Mesothelial cell of epicardium (in vitro differentiated cells): ENCODE results near the gene ALOX15B. TPM values are rescaled to one million over a fixed set of nuclear protein-coding genes. Genes with fewer than 3 reads are reported as not detected.

ENCODE experiments used
- DNase-seq, 2 experiments: peaks; one replicate each; pipeline ENCODE4 v3.0.0; 2021; ENCODE audit warnings: low spot score in 2 of 2; ENCODE audit not compliant: unreplicated experiment in 2 of 2
- H3K27ac Mint-ChIP-seq: 2 replicates; pipeline ENCODE4 v1.8.0; 2021; ENCODE audit warnings: mixed read lengths
- H3K27me3 Mint-ChIP-seq: 2 replicates; pipeline ENCODE4 v1.8.0; 2021; ENCODE audit warnings: low read depth, mixed read lengths
- H3K36me3 Mint-ChIP-seq: 2 replicates; pipeline ENCODE4 v1.8.0; 2021; ENCODE audit warnings: mixed read lengths
- H3K4me1 Mint-ChIP-seq: 2 replicates; pipeline ENCODE4 v1.8.0; 2021; ENCODE audit warnings: mixed read lengths
- H3K4me3 Mint-ChIP-seq: 2 replicates; pipeline ENCODE4 v1.8.0; 2021; ENCODE audit warnings: mild to moderate bottlenecking, moderate library complexity, mixed read lengths
- H3K9me3 Mint-ChIP-seq: 2 replicates; pipeline ENCODE4 v1.8.0; 2021; ENCODE audit warnings: mixed read lengths
- total RNA-seq: library from RNA; stranded (reverse); gene quantifications from 3 replicates; pipeline ENCODE4 v1.2.1, GENCODE V29; 2021
- TF ChIP-seq, protein P1 (sequence below): fragments of 200-600 bp; sonication (generic); IDR thresholded peaks from one replicate; pipeline ENCODE4 v1.5.0; 2021; ENCODE audit warnings: antibody characterized with exemption; ENCODE audit not compliant: unreplicated experiment

ALOX15B gene
- total RNA-seq, 1 donor from 2014 or later = not detected

GRCh38 chr17:8003594-8004181, 35.2 kb upstream of the ALOX15B start:
- TF ChIP-seq, protein P1, sequence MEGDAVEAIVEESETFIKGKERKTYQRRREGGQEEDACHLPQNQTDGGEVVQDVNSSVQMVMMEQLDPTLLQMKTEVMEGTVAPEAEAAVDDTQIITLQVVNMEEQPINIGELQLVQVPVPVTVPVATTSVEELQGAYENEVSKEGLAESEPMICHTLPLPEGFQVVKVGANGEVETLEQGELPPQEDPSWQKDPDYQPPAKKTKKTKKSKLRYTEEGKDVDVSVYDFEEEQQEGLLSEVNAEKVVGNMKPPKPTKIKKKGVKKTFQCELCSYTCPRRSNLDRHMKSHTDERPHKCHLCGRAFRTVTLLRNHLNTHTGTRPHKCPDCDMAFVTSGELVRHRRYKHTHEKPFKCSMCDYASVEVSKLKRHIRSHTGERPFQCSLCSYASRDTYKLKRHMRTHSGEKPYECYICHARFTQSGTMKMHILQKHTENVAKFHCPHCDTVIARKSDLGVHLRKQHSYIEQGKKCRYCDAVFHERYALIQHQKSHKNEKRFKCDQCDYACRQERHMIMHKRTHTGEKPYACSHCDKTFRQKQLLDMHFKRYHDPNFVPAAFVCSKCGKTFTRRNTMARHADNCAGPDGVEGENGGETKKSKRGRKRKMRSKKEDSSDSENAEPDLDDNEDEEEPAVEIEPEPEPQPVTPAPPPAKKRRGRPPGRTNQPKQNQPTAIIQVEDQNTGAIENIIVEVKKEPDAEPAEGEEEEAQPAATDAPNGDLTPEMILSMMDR = no peak
- no peak overlapping the region for H3K27ac Mint-ChIP-seq
- H3K4me3 Mint-ChIP-seq = peak overlapping the region; percentile 28
- peaks cover 76% of the 10 kb centered on the region for H3K27me3 Mint-ChIP-seq
- no peak for DNase-seq
- no peaks in the 10 kb centered on the region for H3K36me3 Mint-ChIP-seq
- H3K9me3 Mint-ChIP-seq = no peaks in the 10 kb centered on the region
- H3K4me1 Mint-ChIP-seq = no peaks in the 10 kb centered on the region

- no peaks in the 10 kb centered on the region for H3K4me1 Mint-ChIP-seq
Measured at GRCh38 chr17:8004899-8005298, 34.0 kb upstream of the ALOX15B start.

DNA sequence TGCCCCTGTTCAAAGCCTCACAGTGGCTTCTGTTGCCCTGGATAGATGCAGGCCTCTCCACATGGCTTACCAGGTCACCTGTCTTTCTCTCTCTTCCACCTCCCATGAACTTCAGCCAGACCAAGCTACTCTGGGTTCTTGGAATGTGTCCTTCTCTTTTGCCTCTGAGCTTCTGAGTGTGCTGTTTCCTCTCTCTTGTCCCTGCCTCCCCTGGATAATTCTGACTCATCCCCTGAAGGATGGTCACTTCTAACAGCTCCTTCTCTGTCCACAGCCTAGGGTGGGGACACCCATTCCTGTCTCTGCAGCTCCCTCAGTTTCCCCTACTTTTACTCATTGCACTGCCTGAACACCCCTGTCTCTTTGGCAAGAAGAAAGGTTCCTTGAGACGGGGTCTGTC, 33.5 kb upstream of the ALOX15B start:
- H3K9me3 Mint-ChIP-seq = no peaks in the 10 kb centered on the region
- TF ChIP-seq, protein P1 = no peak
- no peak for DNase-seq
- H3K4me3 Mint-ChIP-seq = no peak overlapping the region
- no peak overlapping the region for H3K27ac Mint-ChIP-seq
- H3K4me1 Mint-ChIP-seq = no peaks in the 10 kb centered on the region
- H3K27me3 Mint-ChIP-seq = peaks cover 69% of the 10 kb centered on the region
- H3K36me3 Mint-ChIP-seq = no peaks in the 10 kb centered on the region

More at GRCh38 chr17:8004899-8005298, 34.0 kb upstream of the ALOX15B start:
- peaks cover 71% of the 10 kb centered on the region for H3K27me3 Mint-ChIP-seq
- TF ChIP-seq, protein P1 = no peak
- H3K4me3 Mint-ChIP-seq = no peak overlapping the region
- H3K9me3 Mint-ChIP-seq = no peaks in the 10 kb centered on the region
- H3K27ac Mint-ChIP-seq = no peak overlapping the region
- H3K36me3 Mint-ChIP-seq = no peaks in the 10 kb centered on the region
- DNase-seq = no peak

GRCh38 chr17:8005967-8006730, 32.7 kb upstream of the ALOX15B start:
- peaks cover 61% of the 10 kb centered on the region for H3K27me3 Mint-ChIP-seq
- H3K9me3 Mint-ChIP-seq = no peaks in the 10 kb centered on the region
- DNase-seq = no peak
- no peak overlapping the region for H3K4me3 Mint-ChIP-seq
- no peaks in the 10 kb centered on the region for H3K36me3 Mint-ChIP-seq
- no peaks in the 10 kb centered on the region for H3K4me1 Mint-ChIP-seq
- no peak overlapping the region for H3K27ac Mint-ChIP-seq
- TF ChIP-seq, protein P1 = no peak

DNA sequence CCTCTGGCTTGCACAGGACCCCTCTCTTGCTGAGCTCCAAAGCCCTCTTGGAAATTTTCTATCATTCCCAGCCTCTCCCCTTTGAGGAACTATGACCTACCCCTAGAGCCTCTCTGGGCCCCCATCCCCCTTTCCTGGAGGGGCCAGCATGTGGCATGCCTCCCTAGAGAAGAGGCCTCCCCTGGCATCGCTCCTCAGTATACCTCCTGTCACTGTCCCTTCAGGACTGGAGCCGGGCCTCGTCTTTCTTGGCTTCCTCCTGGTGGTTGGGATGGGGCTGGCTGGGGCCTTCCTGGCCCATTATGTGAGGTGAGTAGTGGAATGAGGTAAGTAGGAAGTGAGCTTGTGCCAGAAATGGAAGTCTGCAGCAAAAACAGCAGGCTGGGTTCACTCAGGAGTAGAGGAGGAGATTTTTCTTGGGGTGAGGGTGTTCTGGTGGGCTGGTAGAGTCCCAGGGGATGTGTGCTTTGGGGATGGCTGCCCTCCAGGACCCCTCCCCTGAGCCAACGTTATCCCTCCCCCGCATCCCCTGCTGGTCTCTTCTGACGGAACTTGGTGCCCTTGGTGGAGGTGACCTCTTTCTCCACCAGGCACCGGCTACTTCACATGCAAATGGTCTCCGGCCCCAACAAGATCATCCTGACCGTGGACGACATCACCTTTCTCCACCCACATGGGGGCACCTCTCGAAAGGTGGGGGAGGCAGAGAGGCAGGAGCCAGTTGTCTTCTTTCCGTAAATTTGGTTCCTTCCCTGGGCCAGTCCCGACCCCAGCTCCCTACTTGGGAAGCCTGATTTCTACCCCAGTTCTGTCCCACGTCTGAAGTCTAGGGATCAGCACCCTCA, 31.8 kb upstream of the ALOX15B start:
- Mint-ChIP-seq H3K36me3 (no peaks in the 10 kb centered on the region), H3K4me1 (no peaks in the 10 kb centered on the region), H3K27ac (no peak overlapping the region), H3K4me3 (no peak overlapping the region), H3K27me3 (peaks cover 60% of the 10 kb centered on the region), H3K9me3 (no peaks in the 10 kb centered on the region)
- DNase-seq = no peak
- TF ChIP-seq, protein P1 = no peak
